GM18868 (cell line): ENCODE data around the gene HYDIN.
"Not testable (repeated sequence)": the region's sequence is repeated elsewhere in the genome, so short reads cannot be mapped to it uniquely, and the experiment has no call there.

Source experiments
- ATAC-seq: cut with Tn5 transposase; IDR thresholded peaks from one replicate; pipeline ENCODE4 v1.9.1; 2021; ENCODE audit warnings: mild to moderate bottlenecking, moderate library complexity; ENCODE audit not compliant: unreplicated experiment

HYDIN gene

GRCh38 chr16:71226229-71227141, 4.0 kb downstream of the HYDIN start:
- ATAC-seq, result no peak

- ATAC-seq, result no peak
These were observed 5.4 kb downstream of the HYDIN start for GRCh38 chr16:71225145-71225544.

GRCh38 chr16:71218306-71218963, 12.1 kb downstream of the HYDIN start:
- no peak for ATAC-seq

- no peak for ATAC-seq
These were observed 13.0 kb downstream of the HYDIN start for GRCh38 chr16:71217506-71217905.

GRCh38 chr16:71216714-71217113, 13.8 kb downstream of the HYDIN start:
- ATAC-seq, result no peak

- ATAC-seq, result no peak
These were observed 15.7 kb downstream of the HYDIN start for GRCh38 chr16:71214746-71215381.

- no peak for ATAC-seq
These were observed 24.9 kb downstream of the HYDIN start for GRCh38 chr16:71205482-71206131.

GRCh38 chr16:71203631-71204030, 26.9 kb downstream of the HYDIN start:
- no peak for ATAC-seq

- ATAC-seq, result no peak
These were observed 29.0 kb downstream of the HYDIN start for GRCh38 chr16:71201556-71201955.

GRCh38 chr16:71201054-71201453, 29.5 kb downstream of the HYDIN start:
- no peak for ATAC-seq

GRCh38 chr16:71198408-71198807, 32.1 kb downstream of the HYDIN start:
- no peak for ATAC-seq

GRCh38 chr16:71192387-71192786, 38.1 kb downstream of the HYDIN start:
- ATAC-seq, result no peak

- no peak for ATAC-seq
These were observed 41.4 kb downstream of the HYDIN start for GRCh38 chr16:71188956-71189712.

- ATAC-seq, result no peak
These were observed 45.2 kb downstream of the HYDIN start for GRCh38 chr16:71185347-71185746.

- no peak for ATAC-seq
These were observed 51.0 kb downstream of the HYDIN start for GRCh38 chr16:71179569-71179968.

GRCh38 chr16:71172481-71173207, 57.9 kb downstream of the HYDIN start:
- ATAC-seq, result no peak

- ATAC-seq, result not testable (repeated sequence)
These were observed 69.5 kb downstream of the HYDIN start for GRCh38 chr16:71161007-71161406.

GRCh38 chr16:71157278-71157677, 73.2 kb downstream of the HYDIN start:
- not testable (repeated sequence) for ATAC-seq

GRCh38 chr16:71153329-71153728, 77.2 kb downstream of the HYDIN start:
- not testable (repeated sequence) for ATAC-seq

- not testable (repeated sequence) for ATAC-seq
These were observed 78.9 kb downstream of the HYDIN start for GRCh38 chr16:71151654-71152053.
